Ureter (tissue), 1 donor: ENCODE data around the gene SMIM33. TPM values are rescaled to one million over a fixed set of nuclear protein-coding genes. Genes with fewer than 3 reads are reported as not detected.
A peak's percentile ranks its signal among the peaks of the same experiment; 100 is the strongest.
"Not testable (repeated sequence)": the region's sequence is repeated elsewhere in the genome, so short reads cannot be mapped to it uniquely, and the experiment has no call there.

ENCODE experiments used
- DNase-seq: peaks from one replicate; pipeline ENCODE4 v3.0.0-alpha.2; 2020; ENCODE audit warnings: low spot score
- total RNA-seq: library from RNA; stranded (reverse); gene quantifications from one replicate; pipeline ENCODE4 v1.2.4, GENCODE V29; 2023
- donor health status: DM: yes; HTN: yes; CAD: no.

The SMIM33 gene
- total RNA-seq, 1 donor from 2014 or later, result not detected

DNA sequence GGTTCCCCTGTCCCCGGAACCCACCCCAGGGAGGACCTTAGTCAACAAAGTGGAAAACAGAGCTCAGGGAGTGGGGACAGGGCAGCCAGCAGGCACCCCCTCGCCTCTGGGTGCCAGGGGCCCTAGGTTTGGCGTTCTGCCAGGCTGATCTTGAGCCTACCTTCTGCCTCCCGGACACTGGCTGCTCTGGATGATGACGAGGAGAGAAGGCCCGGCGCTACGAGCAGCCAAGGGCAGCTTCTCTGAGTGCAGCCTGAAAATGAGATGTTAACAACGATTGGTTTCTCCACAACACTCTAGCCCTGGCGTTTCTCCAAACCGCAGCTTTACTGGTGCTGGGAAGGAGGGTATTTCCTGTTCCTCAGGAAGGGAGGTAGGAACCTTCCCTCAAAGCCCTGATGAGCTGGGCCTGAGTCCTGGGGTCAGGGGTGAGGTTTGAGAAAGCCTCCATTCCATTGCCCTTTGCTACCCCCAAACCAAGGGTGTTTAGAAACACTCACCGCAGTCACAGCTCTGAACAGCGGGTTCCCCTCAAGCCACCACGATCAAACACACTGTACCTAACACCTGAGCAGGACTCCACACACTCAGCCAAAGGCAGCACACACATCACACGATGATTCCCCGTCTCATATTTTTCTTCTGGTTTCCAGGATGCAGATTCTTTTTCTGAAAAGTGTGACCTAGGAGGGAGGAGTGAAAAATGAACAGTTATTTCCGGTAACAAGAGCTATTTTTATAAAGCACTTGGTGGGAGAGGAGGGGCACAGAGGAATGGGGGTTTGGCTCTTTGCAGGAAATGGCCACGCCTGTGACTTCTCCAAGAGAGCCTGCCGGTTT is 11.5 kb downstream of the SMIM33 start, which contains the start of gene STING1:
Gene STING1, minus strand, starts transcription at position 709 of the 840 bp plus-strand sequence. CDS start 1,054 bp downstream, outside the sequence.
- DNase-seq, result peak; percentile 93

DNA sequence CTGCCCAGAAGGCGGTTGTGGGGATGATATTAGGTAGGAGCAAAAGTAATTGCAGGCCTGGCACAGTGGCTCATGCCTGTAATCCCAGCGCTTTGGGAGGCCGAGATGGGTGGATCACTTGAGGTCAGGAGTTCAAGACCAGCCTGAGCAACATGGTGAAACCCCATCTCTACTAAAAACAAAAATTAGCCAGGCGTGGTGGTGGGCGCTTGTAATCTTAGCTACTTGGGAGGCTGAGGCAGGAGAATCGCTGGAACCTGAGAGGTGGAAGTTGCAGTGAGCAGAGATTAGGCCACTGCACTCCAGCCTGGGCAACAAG is 12.0 kb downstream of the SMIM33 start:
- not testable (repeated sequence) for DNase-seq

DNA sequence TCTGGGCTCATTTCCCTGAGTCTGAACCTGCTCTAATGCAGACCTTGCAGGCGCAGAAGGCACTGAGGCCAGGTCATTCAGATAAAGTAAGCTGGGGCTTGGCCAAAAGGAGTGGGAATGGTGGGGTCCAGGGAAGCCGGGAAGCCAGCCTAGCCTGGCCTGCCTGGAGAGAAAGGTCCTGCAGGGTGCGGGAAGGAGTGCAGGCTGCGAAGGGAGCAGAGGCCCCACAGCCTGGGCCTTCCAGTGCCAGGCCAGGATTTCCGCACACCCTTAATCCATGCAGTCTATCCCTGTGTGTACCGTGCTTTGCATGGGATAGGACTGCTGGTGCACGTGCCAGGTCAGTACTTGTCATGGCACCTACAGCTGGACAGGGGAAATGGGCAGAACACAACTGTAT is 15.4 kb downstream of the SMIM33 start:
- DNase-seq, result no peak

DNA sequence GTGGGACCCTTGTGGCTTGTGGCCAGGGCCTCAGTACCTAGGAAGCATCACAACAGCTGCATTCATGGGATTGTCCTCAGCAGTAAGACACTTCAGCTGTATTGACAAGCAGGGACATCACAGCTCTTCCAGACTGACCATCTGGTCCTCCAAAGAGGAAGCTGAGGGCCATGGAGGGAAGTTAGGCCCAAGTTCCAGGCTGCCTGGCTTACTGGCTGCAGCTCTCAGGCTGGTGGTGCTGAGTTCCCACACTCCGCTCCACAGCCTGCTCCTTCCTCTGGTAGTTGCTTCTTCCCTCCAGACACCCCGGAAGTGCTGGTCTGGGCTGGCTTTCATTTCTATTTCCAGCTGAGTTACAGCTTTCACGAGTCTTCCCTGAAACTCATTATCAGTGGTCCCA is 17.5 kb downstream of the SMIM33 start:
- DNase-seq, result no peak

DNA sequence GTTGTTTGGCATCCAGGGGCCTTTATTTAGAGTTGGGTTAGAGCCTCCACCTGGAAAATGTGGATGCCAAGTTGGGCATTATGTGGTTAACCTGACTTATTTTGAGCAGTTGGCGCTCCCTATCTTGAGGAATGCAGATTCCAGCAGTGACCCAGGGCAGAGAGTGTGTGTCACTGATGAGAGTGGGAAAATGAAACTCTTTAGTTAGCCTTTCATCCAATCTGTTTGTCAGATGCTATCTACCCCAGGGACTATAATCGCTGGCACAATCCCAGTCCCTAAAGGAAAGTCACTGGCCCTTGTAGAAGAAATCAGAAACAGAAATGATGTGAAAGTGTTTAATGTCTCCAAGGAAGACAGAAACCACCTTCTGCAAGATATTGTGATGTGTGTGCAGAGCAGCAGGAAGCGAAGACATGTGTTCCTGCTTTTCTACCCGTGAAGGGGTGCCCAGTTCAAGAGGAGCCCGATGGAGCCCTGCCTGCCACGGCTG is 21.9 kb downstream of the SMIM33 start:
- no peak for DNase-seq

DNA sequence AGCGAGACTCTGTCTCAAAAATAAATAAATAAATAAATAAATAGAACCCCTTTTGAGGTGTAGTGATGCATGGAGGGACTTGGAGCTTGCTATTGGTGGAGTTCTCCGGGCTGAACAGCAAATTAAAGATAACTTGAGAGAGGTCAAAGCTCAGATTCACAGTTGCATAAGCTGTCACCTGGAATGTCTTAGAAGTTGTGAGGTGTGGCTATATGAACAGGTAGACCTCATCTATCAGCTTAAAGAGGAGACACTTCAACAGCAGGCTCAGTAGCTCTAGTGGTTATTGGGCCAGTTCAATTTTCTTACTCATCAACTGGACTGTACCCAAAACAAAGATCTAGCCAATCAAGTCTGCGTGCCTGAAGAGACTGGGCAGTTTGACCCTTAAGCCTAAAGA is 23.5 kb downstream of the SMIM33 start:
- no peak for DNase-seq

DNA sequence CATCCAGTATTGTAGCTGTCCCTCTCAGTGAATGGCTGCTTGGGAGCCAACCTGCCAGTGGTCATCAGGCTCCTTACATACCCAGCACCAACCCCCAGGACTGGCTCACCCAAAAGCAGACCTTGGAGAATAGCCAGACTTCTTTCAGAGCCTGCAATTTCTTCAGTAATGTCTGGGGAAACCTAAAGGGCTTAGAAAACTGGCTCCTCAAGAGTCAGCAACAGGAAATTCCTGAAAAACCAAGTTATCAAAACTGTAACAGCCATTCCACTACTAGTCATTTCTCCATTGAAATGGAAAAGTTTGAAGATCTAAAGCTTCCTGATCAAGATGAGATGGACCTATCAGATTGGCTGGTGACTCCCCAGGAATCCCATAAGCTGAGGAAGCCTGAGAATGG is 24.0 kb downstream of the SMIM33 start:
- no peak for DNase-seq

DNA sequence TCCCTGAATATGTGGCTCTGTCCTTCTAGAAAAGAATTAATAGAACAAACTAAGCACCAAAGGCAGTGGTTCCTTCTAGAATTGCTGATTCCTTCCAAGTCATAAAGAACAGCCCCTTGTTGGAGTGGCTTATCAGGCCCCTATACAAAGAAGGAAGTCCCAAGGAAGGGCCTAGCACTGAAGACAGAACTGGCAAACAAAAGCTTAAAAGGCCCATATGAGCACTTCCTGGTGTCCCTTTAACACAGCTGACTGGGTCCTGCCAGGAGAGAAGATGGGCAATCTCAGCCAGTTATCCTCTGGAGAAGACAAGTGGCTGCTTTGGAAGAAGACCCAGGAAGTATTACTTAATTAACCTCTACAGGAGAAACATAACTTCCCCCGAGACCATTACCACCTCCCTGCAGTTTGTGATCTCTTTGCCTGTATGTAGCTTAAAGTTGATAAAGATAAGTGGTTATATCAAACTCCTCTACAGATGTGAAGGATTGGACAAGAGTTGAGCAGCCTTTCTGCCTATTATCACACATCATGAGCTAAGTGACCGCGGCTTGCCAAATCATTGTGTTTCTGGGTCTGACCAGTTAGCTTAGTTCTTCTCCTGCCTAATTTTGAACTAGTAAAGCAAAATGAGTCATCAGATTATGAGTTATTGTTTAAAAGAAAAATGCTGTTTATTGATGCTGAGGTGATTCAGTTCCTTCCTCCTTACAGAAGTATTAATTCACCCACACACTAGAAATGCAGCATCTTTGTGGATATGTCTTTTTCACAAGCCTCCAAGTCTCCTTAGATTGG is 25.0 kb downstream of the SMIM33 start:
- DNase-seq, result no peak

DNA sequence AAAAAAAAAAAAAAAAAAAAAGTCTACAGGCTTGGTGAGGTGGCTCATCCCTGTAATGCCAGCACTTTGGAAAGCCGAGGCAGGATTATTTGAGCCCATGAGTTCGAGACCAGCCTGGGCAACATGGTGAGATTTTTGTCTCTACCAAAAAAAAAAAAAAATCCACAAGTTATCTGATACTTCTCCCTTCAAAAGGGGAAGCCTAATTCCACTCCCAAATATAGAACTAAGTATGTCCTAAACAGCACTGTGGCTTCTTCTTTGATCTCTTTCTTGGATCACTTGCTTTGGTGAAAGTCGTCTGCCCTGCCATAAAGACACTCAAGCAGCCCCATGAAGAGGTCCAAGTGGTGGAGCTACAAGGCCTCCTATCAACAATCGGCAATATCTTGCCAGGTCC is 30.6 kb downstream of the SMIM33 start:
- DNase-seq, result no peak

DNA sequence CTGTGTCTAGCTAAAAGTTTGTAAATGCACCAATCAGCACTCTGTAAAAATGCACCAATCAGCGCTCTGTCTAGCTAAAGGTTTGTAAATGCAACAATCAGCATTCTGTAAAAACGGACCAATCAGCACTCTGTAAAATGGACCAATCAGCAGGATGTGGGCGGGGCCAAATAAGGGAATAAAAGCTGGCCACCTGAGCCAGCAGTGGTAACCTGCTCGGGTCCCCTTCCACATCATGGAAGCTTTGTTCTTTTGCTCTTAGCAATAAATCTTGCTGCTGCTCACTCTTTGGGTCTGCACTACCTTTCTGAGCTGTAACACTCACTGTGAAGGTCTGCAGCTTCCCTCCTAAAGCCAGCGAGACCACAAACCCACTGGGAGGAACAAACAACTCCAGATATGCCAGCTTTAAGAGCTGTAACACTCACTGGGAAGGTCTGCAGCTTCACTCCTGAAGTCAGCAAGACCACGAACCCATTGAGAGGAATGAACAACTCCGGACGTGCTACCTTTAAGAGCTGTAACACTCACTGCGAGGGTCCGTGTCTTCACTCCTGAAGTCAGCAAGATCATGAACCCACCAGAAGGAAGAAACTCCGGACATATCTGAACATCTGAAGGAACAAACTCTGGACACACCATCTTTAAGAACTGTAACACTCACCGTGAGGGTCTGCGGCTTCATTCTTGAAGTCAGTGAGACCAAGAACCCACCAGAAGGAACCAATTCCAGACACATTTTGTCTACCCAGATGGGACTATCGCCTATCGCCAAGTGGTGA is 32.4 kb downstream of the SMIM33 start:
- not testable (repeated sequence) for DNase-seq

DNA sequence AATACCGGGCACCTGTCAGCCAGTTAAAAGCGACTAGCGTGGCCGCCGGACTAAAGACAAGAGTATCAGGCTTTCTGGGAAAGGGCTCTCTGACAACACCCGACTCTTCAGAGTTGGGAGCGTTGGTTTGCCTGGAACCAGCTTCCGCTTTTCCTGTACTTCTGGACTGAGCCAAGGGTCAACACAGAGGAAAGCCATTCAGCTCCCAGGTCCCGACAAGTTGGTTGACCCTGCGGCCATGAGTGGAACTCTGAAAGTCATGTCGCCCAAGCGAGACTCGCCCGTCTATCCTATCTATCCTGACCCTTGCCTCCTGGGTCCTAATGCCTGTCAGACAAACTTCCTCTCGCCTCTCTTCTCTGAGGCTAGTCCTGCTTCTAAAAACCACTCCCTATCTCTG is 33.1 kb downstream of the SMIM33 start:
- not testable (repeated sequence) for DNase-seq

DNA sequence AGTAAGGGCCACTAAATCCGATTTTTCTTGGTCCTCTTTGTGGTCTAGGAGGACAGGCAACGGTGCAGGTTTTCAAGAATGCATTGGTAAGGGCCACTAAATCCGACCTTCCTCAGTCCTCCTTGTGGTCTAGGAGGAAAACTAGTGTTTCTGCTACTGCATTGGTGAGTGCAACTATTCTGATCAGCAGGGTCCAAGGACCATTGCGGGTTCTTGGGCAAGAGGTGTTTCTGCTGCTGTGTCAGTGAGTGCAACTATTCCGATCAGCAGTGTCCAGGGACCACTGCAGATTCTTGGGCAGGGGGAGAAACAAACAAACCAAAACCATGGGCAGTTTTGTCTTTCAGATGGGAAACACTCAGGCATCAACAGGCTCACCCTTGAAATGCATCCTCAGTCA is 33.9 kb downstream of the SMIM33 start:
- not testable (repeated sequence) for DNase-seq

DNA sequence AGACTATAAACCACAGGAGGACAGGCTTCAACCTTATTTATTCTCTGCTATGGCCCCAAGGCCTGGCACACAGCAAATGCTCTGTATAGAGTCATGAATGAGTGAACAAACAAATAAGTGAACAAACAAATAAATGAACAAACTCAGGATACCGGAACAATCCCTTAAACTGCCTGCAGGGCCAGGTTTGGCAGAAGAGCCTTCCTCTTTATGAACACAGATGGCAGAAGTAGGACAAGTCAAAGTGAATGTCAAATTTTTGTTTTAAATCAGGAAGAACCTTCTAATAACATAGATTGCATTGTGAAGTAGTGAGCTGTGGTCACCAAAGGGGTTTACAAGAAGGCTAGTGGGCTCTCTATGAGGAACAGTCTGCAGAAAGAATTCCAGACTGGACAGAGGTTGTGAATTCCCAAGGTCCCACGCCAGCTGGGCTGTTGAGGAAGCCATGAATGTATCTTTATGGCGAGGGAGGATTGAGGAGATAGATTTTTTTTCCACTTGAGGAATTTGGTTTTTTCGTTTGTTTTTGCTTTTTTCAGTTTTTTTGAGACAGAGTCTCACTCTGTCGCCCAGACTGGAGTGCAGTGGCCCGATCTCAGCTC is 42.1 kb downstream of the SMIM33 start:
- DNase-seq, result no peak

DNA sequence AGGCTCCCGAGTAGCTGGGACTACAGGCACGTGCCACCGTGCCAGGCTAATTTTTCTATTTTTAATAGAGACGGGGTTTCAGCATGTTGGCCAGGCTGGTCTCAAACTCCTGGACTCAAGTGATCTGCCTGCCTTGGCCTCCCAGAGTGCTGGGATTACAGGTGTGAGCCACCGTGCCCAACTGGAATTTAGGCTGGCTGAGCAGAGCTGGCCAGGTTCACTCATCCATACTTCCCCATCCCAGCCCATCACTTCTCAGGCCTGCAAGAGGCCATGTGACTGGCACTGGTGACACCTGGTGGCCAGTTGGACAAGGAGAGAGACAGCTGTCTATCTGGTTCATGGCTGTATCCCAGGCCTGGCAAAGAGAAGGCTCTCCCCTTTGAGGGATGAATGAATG is 42.6 kb downstream of the SMIM33 start:
- peak; percentile 83 for DNase-seq

DNA sequence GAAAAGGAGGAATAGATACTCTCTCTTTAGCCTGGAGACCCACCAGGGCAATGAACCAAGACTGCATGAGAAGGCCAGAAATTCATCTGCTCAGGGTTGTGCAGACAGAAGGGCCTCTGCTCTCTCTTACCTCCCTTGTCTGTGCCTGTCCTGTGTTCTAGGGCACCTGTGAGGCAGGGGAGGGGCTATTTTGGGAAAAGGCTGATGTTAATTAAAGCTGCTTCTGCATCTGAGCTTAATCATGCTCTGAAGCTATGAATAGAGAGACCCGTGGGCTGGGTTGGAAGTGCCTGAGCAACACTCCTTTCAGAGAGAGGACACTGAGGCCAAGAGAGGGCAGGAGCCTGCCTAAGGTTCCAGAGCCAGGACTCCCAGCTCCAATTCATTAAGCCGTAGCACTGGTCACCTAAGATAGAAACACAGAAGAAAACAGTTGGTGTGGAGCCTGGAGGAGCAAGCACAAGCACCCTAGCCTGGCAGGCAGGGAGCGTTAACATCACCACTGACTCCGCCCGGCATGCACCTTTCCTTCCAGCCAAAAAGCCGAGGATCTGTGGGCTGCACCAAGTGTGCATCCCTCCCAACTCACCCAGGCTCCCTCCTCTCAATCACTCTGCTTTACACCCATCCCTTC is 43.2 kb downstream of the SMIM33 start:
- no peak for DNase-seq

DNA sequence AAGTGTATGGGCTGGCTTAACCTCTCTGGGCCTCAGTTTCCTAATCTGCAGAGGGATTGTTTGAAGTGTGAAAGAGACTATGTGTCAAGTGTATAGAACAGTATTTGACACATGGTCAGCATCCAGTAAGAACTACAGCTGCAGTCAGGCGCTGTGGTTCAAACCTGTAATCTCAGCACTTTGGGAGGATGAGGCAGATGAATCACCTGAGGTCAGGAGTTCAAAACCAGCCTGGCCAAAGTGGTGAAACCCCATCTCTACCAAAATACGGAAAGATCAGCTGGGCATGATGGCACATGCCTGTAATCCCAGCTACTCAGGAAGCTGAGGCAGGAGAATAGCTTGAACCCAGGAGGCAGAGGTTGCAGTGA is 43.7 kb downstream of the SMIM33 start:
- no peak for DNase-seq

DNA sequence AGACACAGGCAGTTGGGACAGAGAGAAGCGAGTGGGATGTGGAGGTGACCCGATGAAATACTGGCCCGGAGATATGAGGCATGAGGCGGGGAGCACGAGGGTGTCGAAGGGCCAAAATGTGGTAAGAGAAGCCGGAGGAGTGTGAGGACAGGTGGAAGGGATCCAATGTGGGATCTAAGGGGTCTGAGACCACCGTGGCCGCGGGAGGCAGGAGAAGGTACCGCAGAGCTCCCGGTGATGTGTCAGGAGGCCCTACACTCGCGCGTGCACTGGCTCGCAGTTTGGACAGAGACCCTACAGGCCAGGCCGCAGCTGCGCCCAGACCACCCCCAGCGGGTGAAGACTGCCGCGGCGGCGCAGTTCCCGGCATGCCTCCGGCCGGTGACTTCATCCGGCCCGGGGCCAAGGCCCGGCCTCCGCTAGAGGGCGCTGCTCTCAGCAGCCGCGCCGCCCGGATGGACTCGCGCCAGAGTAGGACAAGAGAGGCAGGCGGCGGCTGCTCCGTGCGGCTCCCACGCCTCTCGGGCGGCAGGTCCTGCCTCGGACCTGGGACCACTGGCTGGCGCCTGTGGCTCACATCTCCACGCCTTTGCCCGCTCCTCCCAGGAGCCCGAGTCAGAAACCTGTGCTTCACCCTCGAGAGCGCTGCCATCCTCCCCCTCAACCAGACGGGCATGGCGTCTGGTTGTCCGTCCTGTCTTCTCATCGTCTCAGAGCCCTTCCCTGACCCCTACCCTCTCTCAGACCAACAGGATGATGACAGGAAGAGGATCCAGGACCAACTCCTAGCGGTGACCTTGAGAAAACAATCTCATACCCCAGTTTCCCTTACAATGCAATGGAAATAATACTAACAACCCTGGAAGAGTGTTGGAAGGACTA is 47.1 kb downstream of the SMIM33 start:
- peak; percentile 93 for DNase-seq
